ENCODE results near the gene NPS.

NPS gene

GRCh38 chr10:127561647-127562046 is 12.5 kb downstream of the NPS start:
- DNase-seq (ENCODE audit: low spot score): no peak

DNA sequence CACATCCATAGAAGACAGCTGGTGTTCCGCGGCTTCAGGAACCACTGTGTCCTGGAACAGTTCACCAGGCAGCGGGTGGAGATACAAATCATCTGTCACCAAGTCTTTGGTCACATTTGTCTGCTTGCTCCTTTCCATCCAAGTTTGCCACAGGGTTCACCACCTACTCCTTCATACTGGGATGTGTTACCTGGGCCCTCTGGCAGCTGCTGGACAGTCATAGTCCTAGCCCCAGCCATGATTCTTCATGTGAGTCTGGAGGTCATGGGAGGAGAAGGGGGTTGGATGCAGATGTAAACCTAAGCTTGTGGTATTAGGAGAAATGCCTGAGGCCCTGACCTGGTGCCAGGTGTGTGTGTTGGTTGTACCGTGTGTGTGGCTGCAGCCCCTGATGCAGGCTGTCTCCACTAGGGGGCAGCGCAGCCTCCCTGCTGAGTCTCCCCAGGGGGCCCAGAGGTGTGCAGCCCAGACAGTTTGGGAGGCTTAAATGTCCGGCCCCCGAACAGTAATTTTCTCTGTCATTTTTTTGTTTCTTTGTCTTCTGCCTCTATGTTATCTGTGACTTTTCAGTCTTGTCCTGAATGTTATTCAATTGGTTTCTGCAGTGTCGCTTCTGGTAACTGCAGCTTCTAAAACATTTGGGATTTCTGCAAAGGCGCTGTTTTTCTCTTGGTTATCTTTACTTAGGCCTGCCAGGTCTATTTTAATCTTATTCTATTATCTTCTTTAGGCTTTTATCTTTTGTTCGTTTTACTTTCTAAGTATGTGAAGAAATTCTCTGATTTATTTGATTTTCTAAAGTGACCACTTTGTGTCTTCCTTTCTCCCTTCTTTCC is 14.8 kb downstream of the NPS start:
- peak; percentile 43 for DNase-seq (ENCODE audit: low spot score)

- no peak for DNase-seq (ENCODE audit: low spot score)
Measured at GRCh38 chr10:127564644-127565043, 15.5 kb downstream of the NPS start.

DNA sequence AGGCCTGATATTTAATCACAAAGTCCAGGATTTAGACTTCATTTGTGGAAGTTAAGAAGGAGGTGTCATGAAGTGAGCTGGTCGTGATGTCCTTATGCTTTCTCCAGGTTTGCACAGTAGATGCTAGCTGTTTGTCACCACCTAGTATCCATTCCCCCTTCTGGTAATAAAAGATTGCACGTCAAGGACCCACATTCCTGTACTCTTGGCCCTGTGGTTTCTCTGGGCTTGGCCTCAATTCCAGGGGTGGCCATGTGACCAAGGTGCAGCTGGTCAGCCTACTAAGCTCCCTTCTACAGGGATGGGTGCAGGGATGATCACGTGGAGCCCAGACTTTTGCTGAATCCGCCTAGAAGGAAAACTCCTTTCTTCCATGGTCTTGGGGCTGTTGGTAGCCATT is 16.5 kb downstream of the NPS start:
- DNase-seq (ENCODE audit: low spot score): no peak

GRCh38 chr10:127569210-127569609 is 20.1 kb downstream of the NPS start:
- DNase-seq (ENCODE audit: low spot score): no peak

DNA sequence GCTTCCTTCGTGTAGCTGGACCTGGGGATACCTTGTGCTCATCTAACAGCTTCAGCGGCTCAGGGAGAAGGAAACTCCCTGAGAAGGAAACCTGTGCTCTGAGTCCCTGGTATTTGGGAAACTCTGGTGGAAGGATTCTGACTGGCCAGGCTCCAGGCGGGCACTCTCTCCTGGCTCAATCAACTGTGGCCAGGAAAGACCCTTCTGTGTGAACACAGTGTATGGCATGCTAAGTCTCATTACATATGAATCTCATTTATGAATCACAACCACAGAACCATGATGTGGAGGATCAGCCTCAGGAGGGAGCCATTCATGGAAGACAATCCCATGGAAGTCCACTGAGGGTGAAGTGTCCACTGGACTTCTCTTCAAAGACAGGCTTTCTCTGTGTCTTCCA is 20.9 kb downstream of the NPS start:
- DNase-seq (ENCODE audit: low spot score): no peak

GRCh38 chr10:127571386-127571785 is 22.3 kb downstream of the NPS start:
- no peak for DNase-seq (ENCODE audit: low spot score)

DNA sequence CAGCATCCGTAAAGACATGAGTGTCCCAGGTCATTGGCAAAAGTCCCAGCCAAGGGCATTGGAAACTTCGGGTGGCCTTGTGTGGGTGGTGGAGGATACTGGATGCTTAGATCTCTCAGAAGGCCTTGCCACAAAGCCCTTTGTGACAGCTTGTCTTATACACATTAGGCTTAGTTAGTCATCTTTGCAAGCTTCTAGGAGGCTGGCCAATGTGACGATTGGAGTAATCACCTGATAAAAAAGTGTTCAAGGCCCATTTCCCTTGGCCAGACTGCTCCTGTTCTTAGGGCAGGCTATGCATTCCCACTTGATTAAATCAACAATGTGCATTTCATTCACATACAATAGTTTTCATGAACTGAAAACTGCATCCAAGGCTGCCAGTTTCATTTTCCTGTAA is 26.9 kb downstream of the NPS start:
- DNase-seq (ENCODE audit: low spot score): no peak

DNA sequence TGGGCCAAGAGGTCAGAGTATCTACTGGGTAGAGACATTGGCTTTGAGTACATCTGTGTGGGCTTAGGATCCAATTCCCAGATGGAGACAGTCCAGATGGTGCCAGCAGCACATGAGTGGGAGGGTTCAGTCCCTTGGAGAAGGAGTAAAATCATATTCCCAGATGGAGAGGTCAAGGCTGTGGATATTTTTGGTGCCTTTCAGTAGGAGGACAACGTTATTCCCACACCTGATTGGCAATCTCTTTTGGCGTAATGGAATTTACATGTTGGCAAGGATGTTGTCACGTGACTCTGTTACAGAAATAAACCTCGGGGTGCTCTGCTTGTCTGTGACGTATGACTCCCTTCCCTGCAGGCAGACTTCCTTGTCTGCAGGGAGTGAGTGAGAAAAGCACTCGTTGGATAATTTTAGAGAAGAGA is 27.6 kb downstream of the NPS start:
- DNase-seq (ENCODE audit: low spot score): no peak

- no peak for DNase-seq (ENCODE audit: low spot score)
Measured at GRCh38 chr10:127577376-127578258, 28.5 kb downstream of the NPS start.

DNA sequence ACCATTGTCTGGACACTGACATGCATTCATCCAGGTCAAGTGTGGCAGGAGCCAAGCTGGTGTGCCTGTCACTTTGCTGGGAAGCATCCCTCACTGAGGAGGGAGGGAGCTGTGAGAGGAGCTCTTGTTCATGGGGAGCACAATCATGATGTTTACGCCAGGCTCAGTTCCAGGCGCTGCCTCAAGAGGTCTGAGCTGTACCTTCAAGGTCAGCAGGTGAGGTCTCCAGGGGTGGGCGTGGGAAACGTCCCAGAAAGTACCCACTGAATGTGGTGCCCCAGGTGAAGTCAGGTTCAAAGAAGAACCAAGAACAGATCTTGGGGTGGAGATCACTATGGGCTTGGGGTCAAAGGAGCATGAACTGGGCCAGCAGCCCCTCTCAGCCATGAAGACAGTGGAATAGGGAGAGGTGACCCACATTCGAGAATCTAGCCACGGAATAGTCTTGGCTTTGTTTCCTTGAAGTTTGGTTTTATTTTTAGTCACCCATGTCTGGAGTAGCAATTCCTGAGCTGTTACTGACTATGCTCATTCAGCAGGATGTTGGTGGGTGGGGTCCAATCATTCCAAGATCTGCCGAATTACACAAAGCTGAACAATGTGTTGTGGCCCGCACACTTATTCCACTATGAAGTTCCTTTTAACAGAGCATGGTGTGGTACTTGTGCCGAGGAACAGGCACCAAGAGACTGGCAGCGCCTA is 29.3 kb downstream of the NPS start:
- no peak for DNase-seq (ENCODE audit: low spot score)

DNA sequence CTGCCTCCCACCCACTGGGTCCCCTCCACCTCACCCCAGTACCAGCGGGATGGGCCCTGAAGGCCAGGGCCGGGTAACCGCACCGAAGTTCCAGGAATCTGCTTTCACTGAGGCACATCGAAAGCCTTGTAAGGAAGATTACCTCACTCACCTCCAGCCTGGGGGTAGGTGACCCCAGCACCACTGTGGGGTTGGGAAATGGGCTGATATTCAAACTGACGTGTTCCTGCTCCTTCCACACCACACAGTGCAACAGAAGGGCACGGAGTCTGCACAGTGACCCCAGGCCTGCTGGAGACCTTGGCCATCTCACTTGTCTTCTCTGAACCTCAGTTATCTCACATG is 29.8 kb downstream of the NPS start:
- no peak for DNase-seq (ENCODE audit: low spot score)

DNA sequence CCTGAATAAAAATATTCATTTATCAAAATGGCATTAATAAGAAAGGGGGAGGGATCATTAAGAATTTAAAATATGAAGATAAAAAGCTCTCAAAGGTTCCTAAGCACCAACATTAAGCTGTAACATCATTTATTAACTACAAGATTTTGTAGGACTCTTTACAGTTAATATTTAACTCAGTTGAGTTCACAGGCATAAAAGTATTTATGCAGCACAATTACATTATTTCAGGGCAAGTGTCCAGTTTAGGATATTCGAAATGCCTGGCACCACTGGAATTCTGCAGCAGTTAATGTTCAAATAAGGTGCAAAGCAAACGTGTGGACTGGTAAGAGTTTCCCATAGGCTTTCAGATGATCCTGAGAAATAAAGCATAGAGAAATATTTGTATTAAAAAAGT is 30.5 kb downstream of the NPS start:
- DNase-seq (ENCODE audit: low spot score): no peak

GRCh38 chr10:127580822-127581221 is 31.7 kb downstream of the NPS start:
- no peak for DNase-seq (ENCODE audit: low spot score)

- no peak for DNase-seq (ENCODE audit: low spot score)
Measured at GRCh38 chr10:127585519-127586023, 36.5 kb downstream of the NPS start.

DNA sequence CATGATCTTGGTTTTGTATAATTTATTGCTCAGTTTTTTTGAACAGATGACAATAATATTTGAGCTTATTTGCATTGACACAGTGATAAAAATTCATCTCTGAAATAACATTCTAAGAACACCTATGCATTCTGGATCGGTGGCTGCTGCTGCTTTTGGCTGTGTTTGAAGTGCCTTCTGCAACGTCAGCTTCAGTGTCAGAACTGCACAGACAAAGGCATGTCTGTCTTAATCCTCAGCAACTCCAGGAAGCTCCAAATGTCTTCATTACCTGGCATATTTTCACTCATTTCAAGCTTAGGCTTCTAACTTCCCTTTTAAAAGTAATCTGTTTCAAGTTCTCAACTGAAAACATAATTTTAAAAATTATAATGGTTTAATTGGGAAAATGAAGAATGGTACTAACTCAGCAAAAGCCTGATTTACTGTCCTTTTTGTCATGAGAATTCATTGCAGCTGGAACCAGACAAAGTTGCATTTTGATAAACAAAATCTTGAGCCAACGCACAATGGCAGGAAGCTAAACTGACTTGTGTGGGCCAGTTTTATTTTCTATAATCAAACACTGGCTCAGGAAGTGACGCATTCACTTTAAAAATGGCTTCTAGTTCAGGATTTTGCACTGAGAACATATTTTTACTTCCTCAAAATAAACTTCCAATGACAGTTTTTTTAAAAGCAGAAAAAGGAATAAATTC is 38.7 kb downstream of the NPS start:
- DNase-seq (ENCODE audit: low spot score): no peak

GRCh38 chr10:127592586-127592985 is 43.5 kb downstream of the NPS start:
- no peak for DNase-seq (ENCODE audit: low spot score)

- DNase-seq (ENCODE audit: low spot score): no peak
Measured at GRCh38 chr10:127600479-127600878, 51.4 kb downstream of the NPS start.

All from NAMALWA (cell line).